ENCODE data around the gene ZC3H18.

DNA sequence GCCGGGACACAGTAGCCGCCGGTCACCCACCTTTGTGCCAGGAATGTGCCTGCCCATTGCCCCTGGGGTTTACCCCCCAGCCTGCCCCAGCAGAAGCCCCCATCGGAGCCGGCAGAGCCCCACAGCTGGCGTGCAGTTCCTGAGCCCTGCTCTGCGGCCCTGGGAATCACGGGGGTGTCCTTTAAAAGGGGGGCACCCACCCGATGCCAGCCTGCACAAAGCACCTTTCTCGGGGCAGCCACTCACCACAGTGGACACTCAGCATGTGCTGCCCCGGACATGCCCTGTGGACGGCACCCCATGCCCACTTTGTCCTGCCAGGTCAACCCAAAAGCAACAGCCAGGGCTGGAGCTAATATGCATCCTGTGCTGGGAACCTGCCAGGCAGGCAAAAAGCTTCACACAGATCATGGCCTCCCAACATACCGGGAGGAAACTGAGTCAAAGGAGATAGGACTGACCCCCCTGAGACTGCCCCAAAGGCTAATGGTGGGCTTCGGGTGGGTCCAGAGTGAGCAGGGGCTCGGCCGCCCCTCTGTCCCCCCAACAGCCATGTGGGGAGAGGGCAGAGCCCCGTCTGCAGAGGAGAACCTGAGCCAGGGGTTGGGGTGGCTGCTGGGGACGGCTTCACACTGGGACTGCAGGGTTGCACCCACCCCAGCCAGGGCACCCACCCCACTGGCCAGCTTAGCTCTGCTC lies 45.8 kb upstream of the ZC3H18 start:
- no peak for TF ChIP-seq YY1 (IDR thresholded peaks at IDR 0.05; ENCODE audit: insufficient read depth, insufficient read length)
- TF ChIP-seq ZNF274 (IDR thresholded peaks at IDR 0.05; ENCODE audit: low read depth, low read length) = no peak
